ENCODE data around the gene DCUN1D1.

The DCUN1D1 gene

DNA sequence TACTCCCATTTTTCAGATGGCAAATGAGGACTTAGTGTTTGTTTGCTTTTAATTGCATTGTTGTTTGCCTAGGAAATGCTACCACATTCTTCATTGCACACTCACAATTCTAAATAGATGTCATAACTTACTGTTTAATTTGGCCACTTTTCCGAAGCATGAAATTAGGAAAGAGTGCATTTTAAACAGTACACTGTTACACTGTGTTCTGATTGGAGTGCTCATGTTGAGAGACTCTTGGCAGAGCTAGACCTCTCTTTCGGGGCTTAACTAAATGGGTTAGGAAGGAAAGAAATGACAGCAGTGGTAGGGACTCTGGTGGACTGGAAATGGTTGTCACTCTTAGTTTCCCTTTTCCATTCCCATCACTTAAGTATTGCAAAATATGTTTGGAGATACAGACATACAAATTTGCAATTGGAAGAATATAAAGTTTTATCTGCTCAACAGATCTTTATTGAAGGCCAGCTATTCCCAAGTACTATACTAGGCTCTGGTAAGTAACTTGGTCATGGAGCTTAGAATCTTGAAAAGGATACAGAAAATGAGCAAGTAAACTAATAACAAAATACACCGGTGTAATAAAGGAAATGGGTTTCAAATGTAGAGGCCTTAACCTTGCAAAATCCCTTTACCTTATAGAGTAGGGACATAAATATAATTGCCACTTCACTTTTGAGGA lies 90.2 kb downstream of the DCUN1D1 start:
- no peak for DNase-seq

All from femur (tissue), 1 donor.